Astrocyte (in vitro differentiated cells and primary cell): Measurements from ENCODE around the gene CDC26. TPM values are rescaled to one million over a fixed set of nuclear protein-coding genes. Genes with fewer than 3 reads are reported as not detected.

Experiments used
- DNase-seq: peaks from one replicate; pipeline ENCODE4 v3.0.0-alpha.2; 2010; ENCODE audit warnings: low read depth
- FAIRE-seq: peaks from 2 replicates; lab custom pipeline; 2011; peaks lifted over from hg19 to GRCh38; lab: Jason Lieb, UNC
- H2AFZ ChIP-seq: 2 replicates; pipeline ENCODE4 v1.6.0; 2012; ENCODE audit warnings: low read depth, low read length, inconsistent platforms
- H3K27ac ChIP-seq: 2 replicates; pipeline ENCODE4 v1.5.1; 2011; ENCODE audit warnings: low read depth, low read length, inconsistent platforms
- H3K27me3 ChIP-seq: 2 replicates; pipeline ENCODE4 v1.6.0; 2011; ENCODE audit warnings: low read length, inconsistent platforms; ENCODE audit not compliant: insufficient read depth
- H3K36me3 ChIP-seq: 2 replicates; pipeline ENCODE4 v1.5.1; 2011; ENCODE audit warnings: low read length, inconsistent platforms; ENCODE audit not compliant: insufficient read depth
- H3K4me1 ChIP-seq: 2 replicates; pipeline ENCODE4 v1.5.1; 2011; ENCODE audit warnings: low read length, inconsistent platforms; ENCODE audit not compliant: insufficient read depth
- H3K4me2 ChIP-seq: 2 replicates; pipeline ENCODE4 v1.6.0; 2012; ENCODE audit warnings: low read length, inconsistent platforms
- H3K4me3 ChIP-seq: 2 replicates; pipeline ENCODE4 v1.5.1; 2011; ENCODE audit warnings: low read depth, mild to moderate bottlenecking, low read length, inconsistent platforms; ENCODE audit not compliant: insufficient read depth
- H3K79me2 ChIP-seq: 2 replicates; pipeline ENCODE4 v1.6.0; 2012; ENCODE audit warnings: mild to moderate bottlenecking, low read length, inconsistent platforms; ENCODE audit not compliant: insufficient read depth
- H3K9ac ChIP-seq: 2 replicates; pipeline ENCODE4 v1.6.0; 2012; ENCODE audit warnings: mild to moderate bottlenecking, low read length, inconsistent platforms
- H3K9me3 ChIP-seq: 2 replicates; pipeline ENCODE4 v1.5.1; 2012; ENCODE audit warnings: low read depth, mild to moderate bottlenecking, low read length, inconsistent platforms; ENCODE audit not compliant: insufficient read depth
- H4K20me1 ChIP-seq: 2 replicates; pipeline ENCODE4 v1.6.0; 2012; ENCODE audit warnings: low read length, inconsistent platforms; ENCODE audit not compliant: insufficient read depth
- H3K27ac Mint-ChIP-seq: one replicate; pipeline ENCODE4 v1.8.0; 2021; ENCODE audit warnings: mild to moderate bottlenecking, mixed read lengths; ENCODE audit not compliant: unreplicated experiment
- H3K27me3 Mint-ChIP-seq: one replicate; pipeline ENCODE4 v1.8.0; 2021; ENCODE audit warnings: low read depth, mixed read lengths; ENCODE audit not compliant: unreplicated experiment
- H3K36me3 Mint-ChIP-seq: one replicate; pipeline ENCODE4 v1.8.0; 2021; ENCODE audit warnings: low read depth, mixed read lengths; ENCODE audit not compliant: unreplicated experiment
- H3K4me1 Mint-ChIP-seq: one replicate; pipeline ENCODE4 v1.8.0; 2021; ENCODE audit warnings: low read depth, mixed read lengths; ENCODE audit not compliant: unreplicated experiment
- H3K4me3 Mint-ChIP-seq: one replicate; pipeline ENCODE4 v1.8.0; 2021; ENCODE audit warnings: mild to moderate bottlenecking, moderate library complexity, mixed read lengths; ENCODE audit not compliant: unreplicated experiment
- H3K9me3 Mint-ChIP-seq: one replicate; pipeline ENCODE4 v1.8.0; 2021; ENCODE audit warnings: mild to moderate bottlenecking, mixed read lengths; ENCODE audit not compliant: unreplicated experiment
- EZH2 ChIP-seq: IDR thresholded peaks from 2 replicates; pipeline ENCODE4 v1.6.1; 2012; ENCODE audit warnings: mild to moderate bottlenecking, low read length, inconsistent platforms; ENCODE audit not compliant: insufficient read depth
- total RNA-seq: library from RNA; stranded (reverse); gene quantifications from 2 replicates; pipeline ENCODE4 v1.2.1, GENCODE V29; 2021
- TF ChIP-seq, protein P1 (sequence below): IDR thresholded peaks from 2 replicates; pipeline ENCODE4 v1.5.1; 2011; ENCODE audit warnings: low read depth, mild to moderate bottlenecking, inconsistent platforms, low read length, moderate library complexity; ENCODE audit not compliant: insufficient read depth

The CDC26 gene
- total RNA-seq, 1 donor from 2014 or later = 23.9 TPM

GRCh38 chr9:113219969-113220368 lies 55.4 kb downstream of the CDC26 start:
- TF ChIP-seq EZH2 = no peak
- TF ChIP-seq, protein P1, sequence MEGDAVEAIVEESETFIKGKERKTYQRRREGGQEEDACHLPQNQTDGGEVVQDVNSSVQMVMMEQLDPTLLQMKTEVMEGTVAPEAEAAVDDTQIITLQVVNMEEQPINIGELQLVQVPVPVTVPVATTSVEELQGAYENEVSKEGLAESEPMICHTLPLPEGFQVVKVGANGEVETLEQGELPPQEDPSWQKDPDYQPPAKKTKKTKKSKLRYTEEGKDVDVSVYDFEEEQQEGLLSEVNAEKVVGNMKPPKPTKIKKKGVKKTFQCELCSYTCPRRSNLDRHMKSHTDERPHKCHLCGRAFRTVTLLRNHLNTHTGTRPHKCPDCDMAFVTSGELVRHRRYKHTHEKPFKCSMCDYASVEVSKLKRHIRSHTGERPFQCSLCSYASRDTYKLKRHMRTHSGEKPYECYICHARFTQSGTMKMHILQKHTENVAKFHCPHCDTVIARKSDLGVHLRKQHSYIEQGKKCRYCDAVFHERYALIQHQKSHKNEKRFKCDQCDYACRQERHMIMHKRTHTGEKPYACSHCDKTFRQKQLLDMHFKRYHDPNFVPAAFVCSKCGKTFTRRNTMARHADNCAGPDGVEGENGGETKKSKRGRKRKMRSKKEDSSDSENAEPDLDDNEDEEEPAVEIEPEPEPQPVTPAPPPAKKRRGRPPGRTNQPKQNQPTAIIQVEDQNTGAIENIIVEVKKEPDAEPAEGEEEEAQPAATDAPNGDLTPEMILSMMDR = no peak
- Histone ChIP-seq H3K4me1 (peaks cover 22% of the 10 kb centered on the region), H2AFZ (no peak overlapping the region), H3K9ac (peak overlapping the region; percentile 96), H3K27me3 (no peaks in the 10 kb centered on the region), H4K20me1 (peaks cover 41% of the 10 kb centered on the region), H3K4me3 (peak overlapping the region; percentile 99), H3K36me3 (peaks cover 3% of the 10 kb centered on the region), H3K79me2 (peaks cover 74% of the 10 kb centered on the region), H3K9me3 (no peaks in the 10 kb centered on the region), H3K27ac (no peak overlapping the region), H3K4me2 (peak overlapping the region; percentile 89)
- H3K27me3 Mint-ChIP-seq = no peaks in the 10 kb centered on the region
- FAIRE-seq (no peak), DNase-seq (peak; percentile 88)
- H3K9me3 Mint-ChIP-seq = no peaks in the 10 kb centered on the region
- H3K4me1 Mint-ChIP-seq = peaks cover 24% of the 10 kb centered on the region
- no peak overlapping the region for H3K27ac Mint-ChIP-seq
- H3K4me3 Mint-ChIP-seq = peak overlapping the region; percentile 97
- H3K36me3 Mint-ChIP-seq = no peaks in the 10 kb centered on the region

DNA sequence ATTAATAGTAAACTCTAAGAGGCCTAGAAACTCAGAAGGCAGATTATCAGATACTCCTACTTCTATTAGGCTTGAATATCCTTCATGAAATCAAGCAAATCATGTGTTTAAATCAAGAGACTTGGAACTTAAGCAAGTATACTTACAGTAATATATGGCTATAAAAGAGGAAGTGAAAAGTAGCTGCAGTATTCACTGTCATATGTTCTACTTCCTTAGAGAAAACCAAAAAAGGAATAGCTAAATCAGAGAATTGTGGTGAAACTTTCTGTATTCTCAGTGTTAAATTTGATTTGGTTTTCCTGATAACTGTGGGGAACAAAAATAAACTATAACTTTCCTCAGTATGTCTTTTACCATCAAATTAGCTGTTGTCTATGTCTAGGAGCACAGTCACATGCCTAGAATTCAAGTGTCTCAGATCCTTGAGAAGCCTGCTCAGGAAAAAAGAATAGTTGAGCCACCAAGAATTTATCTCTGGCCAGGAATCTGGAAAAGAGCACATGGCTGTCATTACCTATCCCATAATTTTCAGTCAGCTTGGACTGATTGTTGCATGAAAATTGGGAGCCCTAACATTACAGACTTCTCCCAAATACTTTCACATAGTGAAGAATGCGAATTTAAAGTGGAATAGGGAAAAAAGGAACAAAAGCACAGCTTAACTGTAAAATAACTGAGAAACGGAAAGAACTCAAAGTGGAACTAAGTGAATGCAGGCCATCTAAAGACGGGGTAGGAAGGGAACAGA lies 56.0 kb downstream of the CDC26 start:
- H3K27me3 Mint-ChIP-seq = no peaks in the 10 kb centered on the region
- Histone ChIP-seq H3K36me3 (peaks cover 3% of the 10 kb centered on the region), H3K27me3 (no peaks in the 10 kb centered on the region), H2AFZ (no peak overlapping the region), H3K9ac (peak overlapping the region; percentile 96), H3K4me3 (peak overlapping the region; percentile 99), H3K27ac (no peak overlapping the region), H3K4me1 (peaks cover 22% of the 10 kb centered on the region), H3K9me3 (no peaks in the 10 kb centered on the region), H3K4me2 (peak overlapping the region; percentile 89), H4K20me1 (peaks cover 47% of the 10 kb centered on the region), H3K79me2 (peaks cover 80% of the 10 kb centered on the region)
- DNase-seq = no peak
- peak overlapping the region; percentile 97 for H3K4me3 Mint-ChIP-seq
- no peak overlapping the region for H3K27ac Mint-ChIP-seq
- TF ChIP-seq, protein P1 = no peak
- TF ChIP-seq EZH2 = no peak
- no peaks in the 10 kb centered on the region for H3K9me3 Mint-ChIP-seq
- no peak for FAIRE-seq
- peaks cover 27% of the 10 kb centered on the region for H3K4me1 Mint-ChIP-seq
- H3K36me3 Mint-ChIP-seq = peaks cover 2% of the 10 kb centered on the region

Other genes with a start within 250 kb of the CDC26 start
- gene ZFP37, start 218.8 kb downstream of the CDC26 start, total RNA-seq = 1.5 and 2.1 TPM in 2 replicates
- gene SLC31A2, start 124.6 kb downstream of the CDC26 start, total RNA-seq = 7.1 and 8.4 TPM in 2 replicates
- 26.4 and 27.2 TPM in 2 replicates for gene FKBP15, start 54.3 kb downstream of the CDC26 start, total RNA-seq
- 35.8 and 39.1 TPM in 2 replicates for gene SLC31A1, start 54.0 kb downstream of the CDC26 start, total RNA-seq
- gene PRPF4, start 86 bp upstream of the CDC26 start, total RNA-seq = 33.2 and 33.4 TPM in 2 replicates
- gene RNF183, start 27.8 kb upstream of the CDC26 start, total RNA-seq = not detected in 2 replicates
- gene WDR31, start 64.7 kb upstream of the CDC26 start, total RNA-seq = 1.6 and 2.1 TPM in 2 replicates
- 0.27 TPM in 1 of 2 replicates, not detected in the other for gene BSPRY, start 74.0 kb upstream of the CDC26 start, total RNA-seq
- gene HDHD3, start 101.4 kb upstream of the CDC26 start, total RNA-seq = 8.8 and 9.4 TPM in 2 replicates
- 19.9 and 20.7 TPM in 2 replicates for gene ALAD, start 125.7 kb upstream of the CDC26 start, total RNA-seq
- 36.6 and 37.4 TPM in 2 replicates for gene POLE3, start 135.1 kb upstream of the CDC26 start, total RNA-seq
- gene C9orf43, start 135.2 kb upstream of the CDC26 start, total RNA-seq = 0.65 and 0.66 TPM in 2 replicates
- gene RGS3, start 188.2 kb upstream of the CDC26 start, total RNA-seq = 92.5 and 106 TPM in 2 replicates